Stomach (tissue), 9 donors: ENCODE data around the gene SLC27A4. TPM values are rescaled to one million over a fixed set of nuclear protein-coding genes. Genes with fewer than 3 reads are reported as not detected.

ENCODE experiments used
- DNase-seq, 2 donors: peaks; one replicate each; pipeline versions ENCODE4 v3.0.0 to v3.0.0-alpha.2; 2013 to 2019
- H3K27ac ChIP-seq, 5 donors: fragments of 200-600 bp in 4 of 5; sonication (generic) in 4 of 5; one replicate each; pipeline ENCODE4 v1.5.1; 2013 to 2019; ENCODE audit warnings: mild to moderate bottlenecking in 1 of 5, moderate library complexity in 1 of 5
- H3K27me3 ChIP-seq, 3 donors: fragments of 200-600 bp; sonication (generic); one replicate each; pipeline ENCODE4 v1.5.1; 2017 to 2019; ENCODE audit warnings: mixed run types in 1 of 3
- H3K36me3 ChIP-seq, 4 donors: fragments of 200-600 bp; sonication (generic); 1 replicate in 3 of 4; 2 replicates in 1 of 4; pipeline ENCODE4 v1.5.1; 2016 to 2019
- H3K4me1 ChIP-seq, 4 donors: fragments of 200-600 bp; sonication (generic); one replicate each; pipeline ENCODE4 v1.5.1; 2016 to 2019
- H3K4me3 ChIP-seq, 4 donors: fragments of 200-600 bp; sonication (generic) in 3 of 4; one replicate each; pipeline ENCODE4 v1.5.1; 2016 to 2019; ENCODE audit warnings: mild to moderate bottlenecking in 1 of 4
- H3K9me3 ChIP-seq, 4 donors: fragments of 200-600 bp; sonication (generic); one replicate each; pipeline ENCODE4 v1.5.1; 2016 to 2019
- CTCF ChIP-seq, 7 experiments: fragments of 450-650 bp in 4 of 7; fragments of 200-600 bp in 3 of 7; sonication (generic) in 3 of 7; IDR thresholded peaks; one replicate each; pipeline ENCODE4 v1.5.1; 2016 to 2019; ENCODE audit warnings: antibody characterized with exemption in 7 of 7, control low read depth in 2 of 7, mild to moderate bottlenecking in 1 of 7
- EP300 ChIP-seq: sonication (generic); formaldehyde crosslinking; IDR thresholded peaks from one replicate; pipeline ENCODE4 v1.6.1; 2017; ENCODE audit warnings: antibody characterized with exemption
- POLR2A ChIP-seq, 4 donors: fragments of 450-650 bp; IDR thresholded peaks; one replicate each; pipeline ENCODE4 v1.6.1; 2016; ENCODE audit warnings: antibody characterized with exemption in 4 of 4, control low read depth in 2 of 4, mild to moderate bottlenecking in 1 of 4, moderate library complexity in 1 of 4
- POLR2AphosphoS5 ChIP-seq, 3 donors: sonication (generic); formaldehyde crosslinking; IDR thresholded peaks; one replicate each; pipeline ENCODE4 v1.6.1; 2016; ENCODE audit warnings: antibody characterized with exemption in 3 of 3
- WGBS, 5 donors: extraction: QIAGEN DNeasy Blood & Tissue Kit in 3 of 5; methylation state at CpG; one replicate each; pipeline versions ENCODE4 v1.1.5 to v1.1.7; 2013 to 2018; 5-methylcytosine and 5-hydroxymethylcytosine counted together
- intact Hi-C: fragments of 100-400 bp; cut with DNase I; formaldehyde crosslinking; loops from one replicate; pipeline ENCODE4 v1.15.1; 2023; ENCODE audit warnings: low total_unique reads
- polyA plus RNA-seq, 3 donors: library from polyadenylated mRNA; stranded (reverse); fragments of 200-250 nt; gene quantifications; one replicate each; pipeline ENCODE4 v1.2.3, GENCODE V29; 2013
- total RNA-seq, 5 donors: library from RNA; depleted of rRNA; stranded (reverse); fragments of >200 nt; gene quantifications; one replicate each; pipeline versions ENCODE4 v1.1.0 to v1.2.3, GENCODE V29; 2014 to 2016
- donor health status: healthy with polysubstance abuse.
- donor health status: Bipolar disorder and iron deficiency.
- donor health status: healthy.

Gene SLC27A4
- total and polyA plus RNA-seq, 8 donors: 6.0 to 200 (median 21.2) TPM

GRCh38 chr9:128349125-128349524 is 8.8 kb downstream of the SLC27A4 start:
- no peaks in the 10 kb centered on the region for H3K9me3 ChIP-seq
- no peaks in the 10 kb centered on the region for H3K27me3 ChIP-seq
- WGBS, 5 donors: 81 to 98% (median 87%) methylated on average over 2 of the region's 2 CpGs
- DNase-seq: no peak
- TF ChIP-seq POLR2AphosphoS5 (IDR thresholded peaks at IDR 0.05) (no peak), POLR2A (IDR thresholded peaks at IDR 0.05) (no peak)
- intact Hi-C loops: no loop called here
- H3K36me3 ChIP-seq: peaks cover 50 to 95% (median 88%) of the 10 kb centered on the region in 4 donors
- H3K27ac ChIP-seq: no peak overlapping the region
- no peaks in the 10 kb centered on the region for H3K4me1 ChIP-seq
- no peak overlapping the region for H3K4me3 ChIP-seq

GRCh38 chr9:128349772-128350171 is 9.4 kb downstream of the SLC27A4 start:
- WGBS, 5 donors: 88 to 95% (median 91%) methylated on average over 5 to 6 of the region's 6 CpGs
- no peak overlapping the region for H3K27ac ChIP-seq
- no peak overlapping the region for H3K4me3 ChIP-seq
- H3K9me3 ChIP-seq: no peaks in the 10 kb centered on the region
- no peaks in the 10 kb centered on the region for H3K4me1 ChIP-seq
- DNase-seq: no peak
- H3K36me3 ChIP-seq: peaks cover 46 to 95% (median 88%) of the 10 kb centered on the region in 4 donors
- intact Hi-C loops: no loop called here
- TF ChIP-seq POLR2AphosphoS5 (IDR thresholded peaks at IDR 0.05) (no peak), CTCF (IDR thresholded peaks at IDR 0.05) (no peak), EP300 (no peak), POLR2A (IDR thresholded peaks at IDR 0.05) (no peak)
- no peaks in the 10 kb centered on the region for H3K27me3 ChIP-seq

GRCh38 chr9:128355451-128355850 is 15.1 kb downstream of the SLC27A4 start:
- 94 to 97% (median 96%) methylated on average over 16 to 19 of the region's 19 CpGs for WGBS, 5 donors
- no peaks in the 10 kb centered on the region for H3K9me3 ChIP-seq
- DNase-seq: no peak
- TF ChIP-seq POLR2AphosphoS5 (IDR thresholded peaks at IDR 0.05) (no peak), CTCF (IDR thresholded peaks at IDR 0.05) (no peak), EP300 (no peak), POLR2A (IDR thresholded peaks at IDR 0.05) (no peak)
- no peaks in the 10 kb centered on the region for H3K4me1 ChIP-seq
- H3K27me3 ChIP-seq: no peaks in the 10 kb centered on the region
- H3K4me3 ChIP-seq: no peak overlapping the region
- no peak overlapping the region for H3K27ac ChIP-seq
- intact Hi-C loops: no loop called here
- H3K36me3 ChIP-seq: peaks cover 28 to 87% (median 71%) of the 10 kb centered on the region in 4 donors

GRCh38 chr9:128358090-128358489 is 17.8 kb downstream of the SLC27A4 start:
- no peak overlapping the region for H3K27ac ChIP-seq
- peaks cover 20 to 66% (median 55%) of the 10 kb centered on the region in 4 donors for H3K36me3 ChIP-seq
- no peak overlapping the region for H3K4me3 ChIP-seq
- TF ChIP-seq POLR2A (IDR thresholded peaks at IDR 0.05) (no peak), CTCF (IDR thresholded peaks at IDR 0.05) (no peak), EP300 (no peak), POLR2AphosphoS5 (IDR thresholded peaks at IDR 0.05) (no peak)
- no peaks in the 10 kb centered on the region for H3K9me3 ChIP-seq
- H3K4me1 ChIP-seq: peaks cover 10 to 16% (median 12%) of the 10 kb centered on the region in 4 donors
- no peak for DNase-seq
- no peaks in the 10 kb centered on the region for H3K27me3 ChIP-seq
- intact Hi-C loops: no loop called here
- 59 to 76% (median 65%) methylated on average over 8 of the region's 8 CpGs for WGBS, 5 donors

- no peak for TF ChIP-seq CTCF (IDR thresholded peaks at IDR 0.05)
- TF ChIP-seq POLR2A (IDR thresholded peaks at IDR 0.05): no peak
- no peak for TF ChIP-seq EP300
- no peak for TF ChIP-seq POLR2AphosphoS5 (IDR thresholded peaks at IDR 0.05)
- H3K4me1 ChIP-seq: peaks cover 10 to 16% (median 12%) of the 10 kb centered on the region in 4 donors
- H3K36me3 ChIP-seq: peaks cover 20 to 61% (median 50%) of the 10 kb centered on the region in 4 donors
Measured at GRCh38 chr9:128358861-128359260, 18.5 kb downstream of the SLC27A4 start.

More at GRCh38 chr9:128358861-128359260, 18.5 kb downstream of the SLC27A4 start:
- Histone ChIP-seq H3K4me3 (no peak overlapping the region), H3K9me3 (no peaks in the 10 kb centered on the region), H3K27ac (no peak overlapping the region), H3K27me3 (no peaks in the 10 kb centered on the region)
- 73 to 82% (median 79%) methylated on average over 4 of the region's 4 CpGs for WGBS, 5 donors
- DNase-seq: no peak
- intact Hi-C loops: no loop called here
